HG03439 (cell line): ENCODE results near the gene RBM38.

Source experiments
- ATAC-seq: cut with Tn5 transposase; IDR thresholded peaks from one replicate; pipeline ENCODE4 v1.9.1; 2021; ENCODE audit warnings: mild to moderate bottlenecking, moderate library complexity; ENCODE audit not compliant: unreplicated experiment

RBM38 gene

GRCh38 chr20:57389695-57390603 lies 1.2 kb upstream of the RBM38 start:
- no peak for ATAC-seq

- ATAC-seq: no peak
Measured at GRCh38 chr20:57391439-57392301, 474 bp downstream of the RBM38 start.

GRCh38 chr20:57392512-57393271 lies 1.5 kb downstream of the RBM38 start:
- ATAC-seq: no peak

GRCh38 chr20:57393321-57394120 lies 2.3 kb downstream of the RBM38 start:
- ATAC-seq: no peak

- ATAC-seq: no peak
Measured at GRCh38 chr20:57394121-57395082, 3.2 kb downstream of the RBM38 start.

GRCh38 chr20:57395111-57395966 lies 4.1 kb downstream of the RBM38 start:
- ATAC-seq: no peak

- ATAC-seq: no peak
Measured at GRCh38 chr20:57396212-57396983, 5.2 kb downstream of the RBM38 start.

GRCh38 chr20:57396984-57397692 lies 5.9 kb downstream of the RBM38 start:
- no peak for ATAC-seq

GRCh38 chr20:57397693-57398108 lies 6.5 kb downstream of the RBM38 start:
- peak; percentile 4 for ATAC-seq

GRCh38 chr20:57398231-57398821 lies 7.1 kb downstream of the RBM38 start:
- peak; percentile 46 for ATAC-seq

- ATAC-seq: no peak
Measured at GRCh38 chr20:57398901-57399535, 7.8 kb downstream of the RBM38 start.

- peak; percentile 34 for ATAC-seq
Measured at GRCh38 chr20:57399587-57400155, 8.5 kb downstream of the RBM38 start.

- ATAC-seq: no peak
Measured at GRCh38 chr20:57400231-57400701, 9.1 kb downstream of the RBM38 start.

GRCh38 chr20:57400821-57401564 lies 9.8 kb downstream of the RBM38 start:
- no peak for ATAC-seq

GRCh38 chr20:57401565-57401918 lies 10.3 kb downstream of the RBM38 start:
- no peak for ATAC-seq
